ENCODE measurements around the gene EHMT1.

DNA sequence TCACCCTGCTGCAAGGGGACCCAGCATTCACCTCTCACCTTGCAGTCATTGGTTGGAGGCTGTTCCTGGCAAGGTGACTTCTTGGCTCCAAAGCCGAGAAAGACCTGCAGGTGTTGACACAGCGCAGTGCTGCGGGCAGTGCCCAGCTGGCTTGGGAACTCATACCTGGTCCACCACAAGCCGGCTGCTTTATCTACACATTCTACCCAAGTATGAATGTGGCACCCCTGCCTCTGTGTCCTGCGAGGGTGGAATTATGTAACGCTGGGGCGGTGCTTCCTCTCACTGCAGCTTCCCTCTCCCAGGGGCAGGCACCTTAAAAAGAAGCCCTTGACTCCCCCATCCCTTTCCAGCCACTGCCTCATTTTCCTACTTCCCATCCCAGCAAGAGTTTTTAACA lies 26.0 kb upstream of the EHMT1 start:
- TF ChIP-seq ZNF274 (IDR thresholded peaks at IDR 0.05; ENCODE audit: low read depth, low read length), result no peak
- TF ChIP-seq YY1 (IDR thresholded peaks at IDR 0.05; ENCODE audit: insufficient read depth, insufficient read length), result no peak
- TF ChIP-seq SUZ12 (IDR thresholded peaks at IDR 0.05; ENCODE audit: extremely low read depth, insufficient read depth, insufficient read length), result no peak

All from NT2/D1 (cell line).